Epithelial cell of proximal tubule (primary cell): ENCODE data around the gene ZNF547. TPM values are rescaled to one million over a fixed set of nuclear protein-coding genes. Genes with fewer than 3 reads are reported as not detected.

Experiments
- DNase-seq: peaks from one replicate; pipeline ENCODE4 v3.0.0-alpha.2; 2011; ENCODE audit warnings: low read depth
- H3K4me3 ChIP-seq: 2 replicates; pipeline ENCODE4 v1.5.1; 2011; ENCODE audit warnings: low read depth, mild to moderate bottlenecking, low read length
- CTCF ChIP-seq: conservative IDR thresholded peaks from 2 replicates; pipeline ENCODE4 v1.5.1; 2012; ENCODE audit warnings: low read depth, mild to moderate bottlenecking, low read length
- total RNA-seq: library from RNA; depleted of rRNA; stranded (reverse); fragments of >200 nt; gene quantifications from 2 replicates; pipeline ENCODE4 v1.2.3, GENCODE V29; 2015

Gene ZNF547
- total RNA-seq, 1 donor from 2014 or later: 1.3 TPM

- TF ChIP-seq CTCF: no peak
- peak overlapping the region; percentile 77 for H3K4me3 ChIP-seq
- DNase-seq: no peak
Measured at GRCh38 chr19:57321751-57322150, 41.6 kb upstream of the ZNF547 start.

GRCh38 chr19:57324992-57325391 lies 38.4 kb upstream of the ZNF547 start:
- DNase-seq: no peak
- TF ChIP-seq CTCF: no peak
- no peak overlapping the region for H3K4me3 ChIP-seq

- no peak overlapping the region for H3K4me3 ChIP-seq
- TF ChIP-seq CTCF: no peak
- no peak for DNase-seq
Measured at GRCh38 chr19:57327993-57328392, 35.4 kb upstream of the ZNF547 start.

- no peak overlapping the region for H3K4me3 ChIP-seq
- no peak for TF ChIP-seq CTCF
- DNase-seq: no peak
Measured at GRCh38 chr19:57334191-57334590, 29.2 kb upstream of the ZNF547 start.

GRCh38 chr19:57338877-57339276 lies 24.5 kb upstream of the ZNF547 start:
- H3K4me3 ChIP-seq: no peak overlapping the region
- no peak for TF ChIP-seq CTCF

GRCh38 chr19:57342582-57342981 lies 20.8 kb upstream of the ZNF547 start:
- DNase-seq: no peak
- H3K4me3 ChIP-seq: no peak overlapping the region

More at GRCh38 chr19:57338877-57339276, 24.5 kb upstream of the ZNF547 start:
- no peak for DNase-seq

More at GRCh38 chr19:57342582-57342981, 20.8 kb upstream of the ZNF547 start:
- no peak for TF ChIP-seq CTCF
